ENCODE data around the gene ZNF552.
"Not testable (repeated sequence)": the region's sequence is repeated elsewhere in the genome, so short reads cannot be mapped to it uniquely, and the experiment has no call there.

ZNF552 gene

DNA sequence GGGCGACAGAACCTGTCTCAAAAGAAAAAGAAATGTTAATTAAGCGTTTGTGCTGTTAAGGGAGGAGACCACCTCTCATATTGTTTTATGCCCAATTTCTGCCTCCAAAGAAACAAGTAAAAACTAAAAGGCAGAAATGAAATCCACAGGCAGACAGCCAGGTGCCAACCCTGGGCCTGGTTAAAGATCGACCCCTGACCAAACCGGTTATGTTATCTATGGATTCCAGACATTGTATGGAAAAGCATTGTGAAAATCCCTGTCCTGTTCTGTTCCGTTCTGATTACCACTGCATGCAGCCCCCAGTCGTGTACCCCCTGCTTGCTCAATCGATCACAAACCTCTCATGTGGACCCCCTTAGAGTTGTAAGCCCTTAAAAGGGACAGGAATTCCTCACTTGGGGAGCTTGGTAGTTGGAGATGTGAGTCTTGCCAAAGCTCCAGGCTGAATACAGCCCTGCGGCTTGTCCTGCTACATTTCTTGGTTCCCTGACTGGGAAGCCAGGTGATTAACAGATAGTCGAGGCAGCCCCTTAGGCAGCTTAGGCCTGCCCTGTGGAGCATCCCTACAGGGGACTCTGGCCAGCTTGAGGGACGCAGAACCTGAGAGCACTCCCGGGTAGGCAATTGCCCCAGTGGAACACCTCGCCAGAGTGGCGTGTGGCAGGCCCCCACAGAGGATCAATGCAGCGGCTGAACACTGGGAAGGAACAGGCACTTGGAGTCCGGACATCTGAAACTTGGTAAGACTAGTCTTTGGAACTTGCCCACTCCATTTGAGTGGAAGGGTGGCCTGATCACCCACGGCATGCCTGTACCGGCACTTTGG, 748 bp upstream of the ZNF552 start:
- POLR2A ChIA-PET = interaction anchor here (0.8 to 1.0 kb wide), 3 partner anchors 11 to 46 kb away, joined by 3 to 7 read pairs (median 4); partner anchors contain the start of genes ZNF586 and ZNF587
- DNase-seq (ENCODE audit: low read depth, low spot score) = no peak
- TF ChIP-seq, protein P1, sequence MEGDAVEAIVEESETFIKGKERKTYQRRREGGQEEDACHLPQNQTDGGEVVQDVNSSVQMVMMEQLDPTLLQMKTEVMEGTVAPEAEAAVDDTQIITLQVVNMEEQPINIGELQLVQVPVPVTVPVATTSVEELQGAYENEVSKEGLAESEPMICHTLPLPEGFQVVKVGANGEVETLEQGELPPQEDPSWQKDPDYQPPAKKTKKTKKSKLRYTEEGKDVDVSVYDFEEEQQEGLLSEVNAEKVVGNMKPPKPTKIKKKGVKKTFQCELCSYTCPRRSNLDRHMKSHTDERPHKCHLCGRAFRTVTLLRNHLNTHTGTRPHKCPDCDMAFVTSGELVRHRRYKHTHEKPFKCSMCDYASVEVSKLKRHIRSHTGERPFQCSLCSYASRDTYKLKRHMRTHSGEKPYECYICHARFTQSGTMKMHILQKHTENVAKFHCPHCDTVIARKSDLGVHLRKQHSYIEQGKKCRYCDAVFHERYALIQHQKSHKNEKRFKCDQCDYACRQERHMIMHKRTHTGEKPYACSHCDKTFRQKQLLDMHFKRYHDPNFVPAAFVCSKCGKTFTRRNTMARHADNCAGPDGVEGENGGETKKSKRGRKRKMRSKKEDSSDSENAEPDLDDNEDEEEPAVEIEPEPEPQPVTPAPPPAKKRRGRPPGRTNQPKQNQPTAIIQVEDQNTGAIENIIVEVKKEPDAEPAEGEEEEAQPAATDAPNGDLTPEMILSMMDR (IDR thresholded peaks at IDR 0.05; ENCODE audit: insufficient read depth, low read length, missing control alignments) = no peak
- peak overlapping the region; percentile 86; the same call in 1 of the 2 replicates for H3K4me3 ChIP-seq (ENCODE audit: low read depth, low read length)
- CTCF ChIA-PET = interaction anchor here (1.0 kb wide), 1 partner anchor 10 kb away, joined by 6 read pairs; no protein-coding TSS in a partner anchor

DNA sequence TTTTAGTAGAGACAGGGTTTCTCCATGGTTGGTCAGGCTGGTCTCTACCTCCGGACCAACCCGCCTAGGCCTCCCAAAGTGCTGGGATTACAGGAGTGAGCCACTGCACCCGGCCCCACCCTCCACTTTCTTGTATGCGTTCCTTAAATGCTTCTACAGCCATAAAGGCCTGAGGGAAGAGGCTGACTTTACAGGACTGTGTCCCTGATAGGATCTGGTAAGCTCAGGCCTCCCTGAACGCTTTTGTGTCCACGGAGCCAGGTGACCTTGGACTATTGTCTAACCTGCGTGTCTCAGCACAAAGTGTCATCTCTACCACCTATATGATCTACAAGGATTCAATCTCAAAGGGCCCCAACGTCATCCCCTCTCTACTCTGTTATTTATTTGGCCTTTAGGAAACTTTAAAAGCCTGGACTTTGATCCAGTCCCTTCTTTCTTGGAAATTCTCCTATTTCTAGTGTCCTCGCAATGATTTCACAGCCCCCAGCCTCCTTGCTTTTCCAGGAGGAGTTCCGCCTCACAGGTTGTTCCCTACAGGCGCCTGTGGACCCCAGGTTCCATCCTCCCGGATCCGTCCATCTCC, 701 bp downstream of the ZNF552 start:
- POLR2A ChIA-PET = interaction anchor here (2.0 kb wide), 1 partner anchor 10 kb away, joined by 5 read pairs; no protein-coding TSS in a partner anchor
- no peak for DNase-seq (ENCODE audit: low read depth, low spot score)
- TF ChIP-seq, protein P1 (IDR thresholded peaks at IDR 0.05; ENCODE audit: insufficient read depth, low read length, missing control alignments) = no peak
- H3K4me3 ChIP-seq (ENCODE audit: low read depth, low read length) = peak overlapping the region; percentile 86
- CTCF ChIA-PET = no interaction called here

DNA sequence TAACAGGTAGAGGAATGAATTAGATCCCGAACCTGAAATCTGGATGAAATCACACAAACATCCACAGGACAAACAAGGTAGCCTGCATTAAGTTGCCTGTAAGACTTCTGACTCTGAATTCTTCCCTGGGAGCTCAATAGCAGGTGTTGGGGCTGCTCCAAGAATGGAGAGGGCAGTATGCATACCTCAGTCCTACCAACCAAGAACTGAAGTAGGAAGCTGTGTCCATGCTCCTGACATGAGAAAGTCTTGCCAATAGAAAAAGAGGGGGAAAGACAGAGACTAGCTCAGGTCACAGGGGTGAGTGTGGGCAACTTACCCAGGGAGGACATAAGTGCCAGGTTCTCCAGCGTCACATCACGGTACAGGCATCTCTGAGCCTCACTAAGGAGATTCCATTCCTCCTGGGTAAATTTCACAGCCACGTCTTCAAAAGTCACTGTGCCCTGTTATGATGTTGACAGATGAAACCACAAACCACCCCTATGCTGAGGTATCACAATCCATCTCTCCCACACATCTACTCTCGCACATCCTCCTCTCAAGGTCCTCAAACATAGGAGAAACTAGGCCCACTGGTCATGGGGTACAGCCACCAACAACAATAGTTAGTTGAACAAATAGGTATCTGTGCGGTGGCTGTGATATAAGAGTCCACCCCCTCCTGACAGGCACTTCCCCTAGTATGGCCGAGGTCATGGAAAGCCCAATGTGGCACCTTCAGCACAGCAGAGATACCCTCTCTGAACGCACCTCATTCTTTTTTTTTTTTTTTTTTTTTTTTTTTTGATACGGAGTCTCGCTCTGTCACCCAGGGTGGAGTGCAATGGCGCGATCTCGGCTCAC, 1.5 kb downstream of the ZNF552 start:
- CTCF ChIA-PET; DNase-seq (ENCODE audit: low read depth, low spot score); H3K4me3 ChIP-seq (ENCODE audit: low read depth, low read length): not testable (repeated sequence)
- POLR2A ChIA-PET = interaction anchor here (0.6 to 2.0 kb wide), 2 partner anchors 9 to 54 kb away, joined by 3 to 5 read pairs; no protein-coding TSS in a partner anchor

DNA sequence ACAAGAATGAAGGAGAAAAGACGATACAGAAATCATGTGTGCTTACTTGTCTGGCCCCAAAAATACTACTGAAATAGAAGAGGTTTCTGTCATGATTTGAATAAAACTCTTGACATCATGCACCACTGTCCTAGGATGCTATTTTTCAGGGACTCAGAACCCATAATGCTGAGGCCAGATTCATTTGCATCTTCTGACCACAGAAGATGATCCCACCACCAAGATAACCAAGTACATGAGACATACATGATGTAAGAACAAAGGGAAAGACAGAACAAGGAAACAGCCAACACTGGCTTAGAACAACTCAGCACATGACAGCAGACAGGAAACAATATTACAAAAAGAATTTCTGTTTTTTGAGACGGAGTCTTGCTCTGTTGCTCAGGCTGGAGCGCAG, 2.5 kb downstream of the ZNF552 start:
- no peak for DNase-seq (ENCODE audit: low read depth, low spot score)
- TF ChIP-seq, protein P1 (IDR thresholded peaks at IDR 0.05; ENCODE audit: insufficient read depth, low read length, missing control alignments) = no peak
- CTCF ChIA-PET = no interaction called here
- H3K4me3 ChIP-seq (ENCODE audit: low read depth, low read length) = no peak overlapping the region
- POLR2A ChIA-PET = interaction anchor here (2.0 kb wide), 1 partner anchor 8 kb away, joined by 5 read pairs; no protein-coding TSS in a partner anchor

DNA sequence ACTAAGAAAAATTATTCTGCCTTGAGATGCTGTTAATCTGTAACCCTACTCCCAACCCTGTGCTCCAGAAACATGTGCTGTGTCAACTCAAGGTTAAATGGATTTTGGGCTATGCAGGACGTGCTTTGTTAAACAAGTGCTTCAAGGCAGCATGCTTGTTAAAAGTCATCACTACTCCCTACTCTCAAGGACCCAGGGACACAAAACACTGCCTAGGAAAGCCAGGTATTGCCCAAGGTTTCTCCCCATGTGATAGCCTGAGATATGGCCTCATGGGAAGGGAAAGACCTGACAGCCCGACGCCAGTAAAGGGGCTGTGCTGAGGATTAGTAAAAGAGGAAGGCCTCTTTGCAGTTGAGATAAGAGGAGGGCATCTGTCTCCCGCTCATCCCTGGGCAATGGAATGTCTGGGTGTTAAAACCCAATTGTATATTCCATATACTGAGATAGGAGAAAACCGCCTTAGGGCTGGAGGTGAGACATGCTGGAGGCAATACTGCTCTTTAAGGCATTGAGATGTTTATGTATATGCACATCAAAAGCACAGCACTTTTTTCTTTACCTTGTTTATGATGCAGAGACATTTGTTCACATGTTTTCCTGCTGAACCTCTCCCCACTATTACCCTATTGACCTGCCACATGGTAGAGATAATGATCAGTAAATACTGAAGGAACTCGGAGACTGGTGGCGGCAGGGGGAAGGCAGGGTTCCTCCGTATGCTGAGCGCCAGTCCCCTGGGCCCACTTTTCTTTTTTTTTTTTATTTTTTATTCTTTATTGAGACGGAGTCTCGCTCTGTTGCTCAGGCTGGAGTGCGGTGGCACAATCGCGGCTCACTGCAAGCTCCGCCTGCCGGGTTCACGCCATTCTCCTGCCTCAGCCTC, 4.1 kb downstream of the ZNF552 start:
- POLR2A ChIA-PET = not testable (repeated sequence)

DNA sequence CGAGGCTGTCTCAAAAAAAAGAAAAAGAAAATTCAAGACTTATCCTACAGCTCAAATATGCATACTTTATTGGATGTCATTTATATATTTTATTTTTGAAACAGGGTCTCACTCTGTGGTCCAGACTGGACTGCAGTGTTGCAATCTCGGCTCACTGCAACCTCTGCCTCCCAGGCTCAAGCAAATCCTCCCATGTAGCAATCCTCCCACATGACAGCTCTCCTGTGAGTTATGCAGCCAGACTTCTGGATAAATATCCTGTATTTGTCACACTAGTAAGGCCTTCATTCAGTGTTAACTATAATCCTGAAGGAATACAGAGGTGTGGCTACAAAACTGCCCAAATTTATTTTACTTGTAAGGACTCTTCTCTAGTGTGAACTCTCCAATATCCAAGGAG, 7.2 kb downstream of the ZNF552 start:
- TF ChIP-seq, protein P1 (IDR thresholded peaks at IDR 0.05; ENCODE audit: insufficient read depth, low read length, missing control alignments) = no peak
- POLR2A ChIA-PET = no interaction called here
- CTCF ChIA-PET = interaction anchor here (0.7 kb wide), 1 partner anchor 12 kb away, joined by 3 read pairs; no protein-coding TSS in a partner anchor
- no peak overlapping the region for H3K4me3 ChIP-seq (ENCODE audit: low read depth, low read length)
- no peak for DNase-seq (ENCODE audit: low read depth, low spot score)

More for the DNA sequence above, 4.1 kb downstream of the ZNF552 start:
- H3K4me3 ChIP-seq (ENCODE audit: low read depth, low read length); CTCF ChIA-PET; DNase-seq (ENCODE audit: low read depth, low spot score): not testable (repeated sequence)

Data from AG04449 (cell line).